Kidney (tissue), 14 donors: Measurements from ENCODE around the gene SEMA5B. TPM values are rescaled to one million over a fixed set of nuclear protein-coding genes. Genes with fewer than 3 reads are reported as not detected.

ENCODE experiments used
- DNase-seq, 5 donors: peaks; one replicate each; pipeline ENCODE4 v3.0.0-alpha.2; 2013 to 2020
- FAIRE-seq: peaks from 2 replicates; lab custom pipeline; 2012; peaks lifted over from hg19 to GRCh38; lab: Jason Lieb, UNC
- H3K27ac ChIP-seq, 2 donors: one replicate each; pipeline ENCODE4 v1.7.0; 2013; ENCODE audit warnings: low read depth in 2 of 2, low read length in 2 of 2, inconsistent platforms in 1 of 2
- H3K27me3 ChIP-seq: one replicate; pipeline ENCODE4 v1.7.1; 2013; ENCODE audit warnings: low read length, inconsistent platforms; ENCODE audit not compliant: control insufficient read depth, insufficient read depth
- H3K36me3 ChIP-seq, 3 donors: one replicate each; pipeline versions ENCODE4 v1.7.0 to v1.7.1; 2013; ENCODE audit warnings: low read length in 3 of 3, control low read depth in 1 of 3, inconsistent platforms in 1 of 3; ENCODE audit not compliant: insufficient read depth in 3 of 3, control insufficient read depth in 2 of 3
- H3K4me1 ChIP-seq, 3 donors: one replicate each; pipeline versions ENCODE4 v1.7.0 to v1.7.1; 2013; ENCODE audit warnings: low read length in 3 of 3, inconsistent platforms in 1 of 3, low read depth in 1 of 3; ENCODE audit not compliant: control insufficient read depth in 2 of 3, insufficient read depth in 2 of 3
- H3K4me3 ChIP-seq, 3 donors: one replicate each; pipeline versions ENCODE4 v1.7.0 to v1.8.1; 2013; ENCODE audit warnings: low read length in 3 of 3, control low read depth in 1 of 3, inconsistent platforms in 1 of 3
- H3K9ac ChIP-seq, 3 donors: one replicate each; pipeline versions ENCODE4 v1.7.0 to v1.7.1; 2013; ENCODE audit warnings: low read length in 3 of 3, control low read depth in 1 of 3, inconsistent platforms in 1 of 3
- H3K9me3 ChIP-seq, 3 donors: one replicate each; pipeline versions ENCODE4 v1.7.0 to v1.7.1; 2013; ENCODE audit warnings: low read length in 3 of 3, control low read depth in 1 of 3, inconsistent platforms in 1 of 3; ENCODE audit not compliant: control insufficient read depth in 2 of 3, insufficient read depth in 1 of 3
- intact Hi-C: fragments of 100-400 bp; cut with DNase I; formaldehyde crosslinking; loops from one replicate; pipeline ENCODE4 v1.11.1; 2022
- polyA plus RNA-seq: library from polyadenylated mRNA; stranded (reverse); fragments of 350-450 nt; fragmentation: Illumina TruSeq; extraction: RNeasy Lipid Tissue Mini Kit (QIAGEN cat#74804); gene quantifications from one replicate; pipeline ENCODE4 v1.2.3, GENCODE V29; 2014; ENCODE audit warnings: low read depth, low replicate concordance; ENCODE audit not compliant: insufficient read depth
- total RNA-seq: library from RNA; stranded (reverse); fragmentation: NEBNext Ultra II Directional; extraction: Animal tissue kit (Norgen Biotek cat#: 25700); gene quantifications from one replicate; pipeline ENCODE4 v1.2.1, GENCODE V29; 2021
- TF ChIP-seq, protein P1 (sequence below): IDR thresholded peaks from 3 replicates; pipeline ENCODE4 v1.5.1; 2012; ENCODE audit warnings: mild to moderate bottlenecking, moderate library complexity, borderline replicate concordance; ENCODE audit not compliant: insufficient read depth; ENCODE audit errors: extremely low read depth
- donor health status: control.
- donor health status: control.
- donor health status: control.
- donor health status: control.
- donor health status: control.
- donor health status: DM: yes; HTN: yes; CAD: no.
- donor health status: Normal renal cell carcinoma (clear cell type).

SEMA5B gene
- total and polyA plus RNA-seq, 2 donors from 2014 or later: 6.6 to 8.4 TPM

- Histone ChIP-seq H3K36me3 (no peaks in the 10 kb centered on the region), H3K9ac (no peak overlapping the region), H3K27me3 (no peaks in the 10 kb centered on the region), H3K9me3 (no peaks in the 10 kb centered on the region), H3K27ac (no peak overlapping the region), H3K4me1 (no peaks in the 10 kb centered on the region), H3K4me3 (no peak overlapping the region)
- no peak for DNase-seq
- TF ChIP-seq, protein P1, sequence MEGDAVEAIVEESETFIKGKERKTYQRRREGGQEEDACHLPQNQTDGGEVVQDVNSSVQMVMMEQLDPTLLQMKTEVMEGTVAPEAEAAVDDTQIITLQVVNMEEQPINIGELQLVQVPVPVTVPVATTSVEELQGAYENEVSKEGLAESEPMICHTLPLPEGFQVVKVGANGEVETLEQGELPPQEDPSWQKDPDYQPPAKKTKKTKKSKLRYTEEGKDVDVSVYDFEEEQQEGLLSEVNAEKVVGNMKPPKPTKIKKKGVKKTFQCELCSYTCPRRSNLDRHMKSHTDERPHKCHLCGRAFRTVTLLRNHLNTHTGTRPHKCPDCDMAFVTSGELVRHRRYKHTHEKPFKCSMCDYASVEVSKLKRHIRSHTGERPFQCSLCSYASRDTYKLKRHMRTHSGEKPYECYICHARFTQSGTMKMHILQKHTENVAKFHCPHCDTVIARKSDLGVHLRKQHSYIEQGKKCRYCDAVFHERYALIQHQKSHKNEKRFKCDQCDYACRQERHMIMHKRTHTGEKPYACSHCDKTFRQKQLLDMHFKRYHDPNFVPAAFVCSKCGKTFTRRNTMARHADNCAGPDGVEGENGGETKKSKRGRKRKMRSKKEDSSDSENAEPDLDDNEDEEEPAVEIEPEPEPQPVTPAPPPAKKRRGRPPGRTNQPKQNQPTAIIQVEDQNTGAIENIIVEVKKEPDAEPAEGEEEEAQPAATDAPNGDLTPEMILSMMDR: no peak
- no peak for FAIRE-seq
- intact Hi-C loops: no loop called here
These were observed 120.1 kb downstream of the SEMA5B start for GRCh38 chr3:122907471-122907870.

- no peak overlapping the region for H3K4me3 ChIP-seq
- H3K4me1 ChIP-seq: no peaks in the 10 kb centered on the region
- FAIRE-seq (no peak), DNase-seq (no peak)
- TF ChIP-seq, protein P1: no peak
- H3K36me3 ChIP-seq: no peaks in the 10 kb centered on the region
- intact Hi-C loops: no loop called here
- H3K9me3 ChIP-seq: no peaks in the 10 kb centered on the region
- H3K27me3 ChIP-seq: no peaks in the 10 kb centered on the region
- no peak overlapping the region for H3K27ac ChIP-seq
- no peak overlapping the region for H3K9ac ChIP-seq
These were observed 124.4 kb downstream of the SEMA5B start for GRCh38 chr3:122903171-122903570.

DNA sequence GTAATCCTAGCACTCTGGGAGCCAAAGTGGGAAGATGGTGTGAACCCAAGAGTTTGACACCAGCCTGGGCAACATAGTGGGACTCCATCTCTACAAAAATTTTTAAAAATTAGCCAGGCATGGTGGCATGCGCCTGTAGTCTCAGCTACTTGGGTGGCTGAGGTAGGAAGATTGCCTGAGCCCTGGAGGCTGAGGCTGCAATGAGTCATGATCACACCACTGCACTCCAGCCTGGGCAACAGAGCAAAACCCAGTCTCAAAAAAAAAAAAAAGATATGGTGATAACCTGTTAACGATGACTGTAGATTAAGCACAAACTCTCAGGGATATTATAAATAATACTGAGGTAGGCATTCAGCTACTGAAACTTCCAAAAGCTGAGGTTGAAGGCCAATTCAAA, 125.2 kb downstream of the SEMA5B start:
- intact Hi-C loops: no loop called here
- FAIRE-seq (no peak), DNase-seq (no peak)
- no peaks in the 10 kb centered on the region for H3K4me1 ChIP-seq
- no peaks in the 10 kb centered on the region for H3K36me3 ChIP-seq
- no peak overlapping the region for H3K27ac ChIP-seq
- TF ChIP-seq, protein P1: no peak
- H3K9me3 ChIP-seq: no peaks in the 10 kb centered on the region
- no peak overlapping the region for H3K4me3 ChIP-seq
- H3K9ac ChIP-seq: no peak overlapping the region
- H3K27me3 ChIP-seq: no peaks in the 10 kb centered on the region

- peaks cover 0 to 2% (median 0%) of the 10 kb centered on the region in 3 donors for H3K4me1 ChIP-seq
- no peak for FAIRE-seq
- intact Hi-C loops: no loop called here
- TF ChIP-seq, protein P1: no peak
- DNase-seq: no peak
- no peak overlapping the region for H3K27ac ChIP-seq
- H3K27me3 ChIP-seq: no peaks in the 10 kb centered on the region
- H3K9ac ChIP-seq: no peak overlapping the region
- no peak overlapping the region for H3K4me3 ChIP-seq
- H3K36me3 ChIP-seq: no peaks in the 10 kb centered on the region
- no peaks in the 10 kb centered on the region for H3K9me3 ChIP-seq
These were observed 129.3 kb downstream of the SEMA5B start for GRCh38 chr3:122898298-122898697.
